Smooth muscle cell (in vitro differentiated cells): ENCODE measurements around the gene GALNT9. TPM values are rescaled to one million over a fixed set of nuclear protein-coding genes. Genes with fewer than 3 reads are reported as not detected.

Experiments used
- DNase-seq: peaks from one replicate; lab custom pipeline; 2025; ENCODE audit not compliant: unreplicated experiment; lab: John Stamatoyannopoulos, UW
- H2AFZ ChIP-seq: fragments of 200-600 bp; sonication (generic); 2 replicates; pipeline ENCODE4 v1.6.0; 2016; ENCODE audit warnings: antibody characterized with exemption, low read depth, mild to moderate bottlenecking
- H3F3A ChIP-seq: fragments of 200-600 bp; sonication (generic); 2 replicates; pipeline ENCODE4 v1.6.0; 2017; ENCODE audit warnings: antibody characterized with exemption, low read depth
- H3K27ac ChIP-seq: fragments of 200-600 bp; sonication (generic); 2 replicates; pipeline ENCODE4 v1.5.1; 2016; ENCODE audit warnings: low read depth, mild to moderate bottlenecking
- H3K27me3 ChIP-seq: fragments of 200-600 bp; sonication (generic); 2 replicates; pipeline ENCODE4 v1.6.1; 2016; ENCODE audit warnings: low read depth, mild to moderate bottlenecking
- H3K36me3 ChIP-seq: fragments of 200-600 bp; sonication (generic); 2 replicates; pipeline ENCODE4 v1.5.1; 2016; ENCODE audit warnings: low read depth
- H3K4me1 ChIP-seq: fragments of 200-600 bp; sonication (generic); 2 replicates; pipeline ENCODE4 v1.5.1; 2016; ENCODE audit warnings: low read depth
- H3K4me2 ChIP-seq: fragments of 200-600 bp; sonication (generic); 2 replicates; pipeline ENCODE4 v1.6.0; 2016; ENCODE audit warnings: mild to moderate bottlenecking
- H3K4me3 ChIP-seq: fragments of 200-600 bp; sonication (generic); 2 replicates; pipeline ENCODE4 v1.5.1; 2016; ENCODE audit warnings: mild to moderate bottlenecking
- H3K79me2 ChIP-seq: fragments of 200-600 bp; sonication (generic); 2 replicates; pipeline ENCODE4 v1.6.0; 2016; ENCODE audit warnings: low read depth, mild to moderate bottlenecking
- H3K9ac ChIP-seq: fragments of 200-600 bp; sonication (generic); 2 replicates; pipeline ENCODE4 v1.6.0; 2016; ENCODE audit warnings: low read depth
- H3K9me3 ChIP-seq: fragments of 200-600 bp; sonication (generic); replicated peaks from 2 replicates; pipeline ENCODE4 v1.5.1; 2016; ENCODE audit warnings: low read depth
- H4K20me1 ChIP-seq: fragments of 200-600 bp; sonication (generic); 2 replicates; pipeline ENCODE4 v1.6.0; 2016; ENCODE audit warnings: low read depth
- CTCF ChIP-seq: fragments of 200-600 bp; sonication (generic); IDR thresholded peaks from 2 replicates; pipeline ENCODE4 v1.5.1; 2017; ENCODE audit warnings: borderline replicate concordance, mild to moderate bottlenecking, antibody characterized with exemption; ENCODE audit not compliant: insufficient read depth, poor library complexity, severe bottlenecking
- WGBS: methylation state at CpG from one replicate; pipeline ENCODE4 v1.1.7; 2016; ENCODE audit warnings: low lambda C conversion rate; 5-methylcytosine and 5-hydroxymethylcytosine counted together
- polyA plus RNA-seq: library from polyadenylated mRNA; unstranded; fragments of >200 nt; fragmentation: Nextera tagmentation; extraction: Ambion mirVana; gene quantifications from 2 replicates; pipeline ENCODE4 v1.2.1, GENCODE V29; 2016
- total RNA-seq: library from RNA; depleted of rRNA; stranded (reverse); fragments of >200 nt; gene quantifications from 2 replicates; pipeline ENCODE4 v1.2.3, GENCODE V29; 2014

Gene GALNT9
- total and polyA plus RNA-seq, 2 experiments from 2014 or later, result 1.1 TPM; not detected in 1

GRCh38 chr12:132320767-132321211 is 8.6 kb downstream of the GALNT9 start:
- Histone ChIP-seq H3K27me3 (peaks cover 11% of the 10 kb centered on the region), H3F3A (no peaks in the 10 kb centered on the region), H2AFZ (no peak overlapping the region), H3K9ac (no peak overlapping the region), H3K4me2 (no peak overlapping the region), H3K36me3 (no peaks in the 10 kb centered on the region), H3K4me1 (no peaks in the 10 kb centered on the region), H4K20me1 (no peaks in the 10 kb centered on the region), H3K79me2 (no peaks in the 10 kb centered on the region), H3K4me3 (no peak overlapping the region), H3K9me3 (no peaks in the 10 kb centered on the region), H3K27ac (no peak overlapping the region)
- DNase-seq, result no peak
- WGBS, result 86% methylated on average over 23 of the region's 23 CpGs
- TF ChIP-seq CTCF, result no peak

- Histone ChIP-seq H3K4me3 (no peak overlapping the region), H3K4me1 (no peaks in the 10 kb centered on the region), H3K9ac (no peak overlapping the region), H3K79me2 (no peaks in the 10 kb centered on the region), H3K9me3 (no peaks in the 10 kb centered on the region), H3K4me2 (no peak overlapping the region), H2AFZ (no peak overlapping the region), H3K27me3 (peaks cover 9% of the 10 kb centered on the region), H4K20me1 (no peaks in the 10 kb centered on the region), H3F3A (no peaks in the 10 kb centered on the region), H3K27ac (no peak overlapping the region), H3K36me3 (no peaks in the 10 kb centered on the region)
- 90% methylated on average over 29 of the region's 29 CpGs for WGBS
- no peak for TF ChIP-seq CTCF
- no peak for DNase-seq
Measured at GRCh38 chr12:132319991-132320570, 9.3 kb downstream of the GALNT9 start.

GRCh38 chr12:132319359-132319950 is 9.9 kb downstream of the GALNT9 start:
- 92% methylated on average over 30 of the region's 30 CpGs for WGBS
- Histone ChIP-seq H3K4me1 (no peaks in the 10 kb centered on the region), H2AFZ (no peak overlapping the region), H3K9me3 (no peaks in the 10 kb centered on the region), H3K79me2 (no peaks in the 10 kb centered on the region), H3K4me3 (no peak overlapping the region), H3K27me3 (peaks cover 6% of the 10 kb centered on the region), H3K27ac (no peak overlapping the region), H4K20me1 (no peaks in the 10 kb centered on the region), H3K4me2 (no peak overlapping the region), H3K9ac (no peak overlapping the region), H3K36me3 (no peaks in the 10 kb centered on the region), H3F3A (no peaks in the 10 kb centered on the region)
- DNase-seq, result no peak
- TF ChIP-seq CTCF, result no peak

GRCh38 chr12:132318618-132319033 is 10.8 kb downstream of the GALNT9 start:
- Histone ChIP-seq H4K20me1 (no peaks in the 10 kb centered on the region), H3K9me3 (no peaks in the 10 kb centered on the region), H3F3A (no peaks in the 10 kb centered on the region), H3K4me3 (no peak overlapping the region), H2AFZ (no peak overlapping the region), H3K27ac (no peak overlapping the region), H3K4me2 (no peak overlapping the region), H3K4me1 (no peaks in the 10 kb centered on the region), H3K27me3 (peaks cover 6% of the 10 kb centered on the region), H3K36me3 (no peaks in the 10 kb centered on the region), H3K79me2 (no peaks in the 10 kb centered on the region), H3K9ac (no peak overlapping the region)
- 90% methylated on average over 19 of the region's 19 CpGs for WGBS
- no peak for DNase-seq
- TF ChIP-seq CTCF, result no peak
